Limb (tissue), 2 donors: ENCODE data around the gene DLD.
"Not testable (repeated sequence)": the region's sequence is repeated elsewhere in the genome, so short reads cannot be mapped to it uniquely, and the experiment has no call there.

Source experiments
- DNase-seq, 2 donors: peaks; one replicate each; pipeline ENCODE4 v3.0.0-alpha.2; 2016; ENCODE audit errors: extremely low spot score in 2 of 2

DLD gene

DNA sequence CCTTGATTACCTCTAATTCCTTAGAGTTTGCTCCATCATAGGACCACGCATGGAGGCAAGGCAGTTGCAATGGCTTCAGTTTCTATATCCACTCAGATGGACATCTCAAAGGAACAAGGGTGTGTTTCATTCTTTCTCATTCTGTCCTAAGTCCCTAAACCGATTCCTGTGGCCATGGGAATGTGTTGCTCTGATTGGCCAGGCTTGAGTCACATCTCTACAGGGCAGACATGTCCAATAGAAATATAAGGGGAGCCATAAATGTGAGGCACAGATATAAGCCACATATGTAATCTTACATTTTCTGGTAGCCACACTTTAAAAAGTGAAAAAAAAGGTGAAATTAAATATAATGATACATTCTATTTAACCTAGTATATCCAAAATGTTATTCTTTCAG lies 16.9 kb upstream of the DLD start:
- no peak for DNase-seq

DNA sequence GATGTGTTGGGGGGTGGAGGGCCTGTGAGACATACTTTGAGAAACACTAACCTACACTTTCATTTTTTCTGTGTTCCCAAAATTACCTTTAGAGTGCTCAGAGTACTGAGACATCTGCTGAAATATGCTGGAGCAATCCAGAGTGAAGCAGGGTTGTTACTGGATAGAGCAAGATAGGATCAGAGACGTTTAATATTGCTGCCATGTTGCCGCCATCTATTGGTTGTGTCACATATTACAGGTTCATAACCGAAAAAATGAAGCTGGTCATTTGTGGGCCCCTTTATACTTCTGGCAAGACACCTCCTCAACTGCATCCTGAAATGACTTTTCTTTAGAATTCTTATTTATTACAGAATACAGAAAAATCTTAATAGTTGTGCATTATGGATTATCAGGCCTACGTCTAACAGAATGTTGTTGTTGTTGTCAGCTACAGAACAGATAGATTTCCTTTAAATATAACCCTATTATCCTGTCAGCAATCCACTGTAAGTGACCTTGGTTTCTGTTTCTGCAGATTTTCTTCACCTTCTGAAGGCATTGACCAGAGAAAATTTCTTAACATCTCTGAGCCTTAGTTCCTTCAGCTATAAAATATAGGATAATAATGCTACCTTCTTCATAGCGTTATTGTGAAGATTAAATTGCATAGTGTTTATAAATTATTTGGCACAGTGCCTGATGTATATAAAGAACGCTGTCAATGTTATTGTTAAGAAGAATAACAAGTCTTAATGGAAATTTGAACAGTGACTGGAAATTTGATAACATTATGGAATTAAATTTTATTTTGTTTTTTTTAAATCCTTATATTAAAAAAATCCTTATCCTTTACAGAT lies 16.2 kb upstream of the DLD start:
- DNase-seq: peak; percentile 39 to 81

DNA sequence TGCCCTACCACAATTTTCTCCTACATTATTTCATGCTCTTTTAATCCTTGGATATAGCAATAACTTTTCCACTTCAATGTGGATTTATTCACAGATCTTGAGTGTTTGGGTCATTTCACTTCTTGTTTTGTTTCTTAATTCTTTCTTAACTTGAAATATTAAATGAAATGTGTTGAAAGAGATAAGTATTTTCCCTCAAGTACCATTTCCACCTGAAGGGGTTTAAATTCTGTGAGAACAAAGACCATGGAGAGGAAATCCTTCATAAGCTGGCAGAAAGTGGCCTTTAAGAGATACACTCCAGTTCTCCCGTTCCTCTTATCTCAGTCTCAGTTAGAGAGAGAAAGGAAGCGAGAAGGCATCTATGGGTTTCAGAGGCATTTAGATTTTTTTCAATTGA lies 14.1 kb upstream of the DLD start:
- no peak for DNase-seq

DNA sequence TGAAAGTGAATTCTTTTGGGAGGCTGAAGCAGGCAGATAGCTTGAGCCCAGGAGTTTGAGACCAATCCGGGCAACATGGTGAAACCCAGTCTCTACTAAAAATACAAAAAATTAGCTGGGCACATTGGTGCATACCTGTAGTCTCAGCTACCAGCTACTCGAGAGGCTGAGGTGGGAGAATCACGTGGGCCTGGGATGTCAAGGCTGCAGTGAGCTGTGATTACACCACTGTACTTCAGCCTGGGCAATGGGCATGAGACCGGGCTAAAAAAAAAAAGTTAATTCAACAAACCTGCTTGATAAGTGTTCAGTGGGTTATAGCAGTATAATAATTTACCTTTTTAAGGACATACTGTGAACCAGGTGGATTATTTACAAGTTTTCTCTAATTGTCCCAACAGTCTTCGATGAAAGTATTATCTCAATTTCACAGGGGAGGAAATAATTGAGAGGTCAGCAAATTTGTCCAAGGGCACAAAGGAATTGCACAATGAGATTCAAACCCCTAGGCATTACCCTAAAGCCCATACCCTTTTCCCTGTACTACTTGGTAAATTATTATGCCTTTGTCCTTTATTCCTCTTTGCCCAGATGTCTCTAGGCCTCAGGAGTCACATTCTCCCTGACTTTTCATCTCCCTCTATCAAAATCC lies 13.1 kb upstream of the DLD start:
- no peak for DNase-seq

- no peak for DNase-seq
Observed at GRCh38 chr7:107878636-107879035, 12.3 kb upstream of the DLD start.

DNA sequence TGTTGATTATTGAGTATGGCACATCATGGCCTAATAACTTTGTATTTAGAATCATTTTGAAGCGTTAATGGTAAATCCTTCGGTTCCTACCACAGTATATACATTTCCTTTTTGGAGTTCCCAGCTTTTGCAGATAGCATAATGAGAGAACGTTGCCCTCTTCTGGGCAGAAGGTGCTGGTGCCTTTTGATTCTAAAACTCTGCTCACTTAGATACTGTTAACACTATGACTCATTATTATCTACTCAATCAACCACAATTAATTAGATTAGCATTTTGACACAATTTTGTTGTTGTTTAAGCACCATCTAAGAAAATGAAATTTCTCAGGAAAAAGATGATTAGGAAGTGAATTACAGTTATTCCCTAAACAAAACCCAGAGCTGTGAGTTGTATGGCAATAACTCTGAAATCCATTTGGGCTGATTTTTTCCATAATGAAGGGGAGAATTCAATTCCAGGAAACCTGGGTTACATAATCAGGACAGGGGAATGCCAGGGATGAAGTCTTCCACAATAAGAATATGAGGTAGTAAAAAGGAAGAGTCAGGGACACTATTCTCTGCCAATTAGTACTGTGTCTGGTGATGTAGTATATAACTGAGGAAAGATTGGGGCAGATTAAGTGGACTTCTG lies 11.5 kb upstream of the DLD start:
- DNase-seq: peak in 1 of 2 donors; percentile 75

DNA sequence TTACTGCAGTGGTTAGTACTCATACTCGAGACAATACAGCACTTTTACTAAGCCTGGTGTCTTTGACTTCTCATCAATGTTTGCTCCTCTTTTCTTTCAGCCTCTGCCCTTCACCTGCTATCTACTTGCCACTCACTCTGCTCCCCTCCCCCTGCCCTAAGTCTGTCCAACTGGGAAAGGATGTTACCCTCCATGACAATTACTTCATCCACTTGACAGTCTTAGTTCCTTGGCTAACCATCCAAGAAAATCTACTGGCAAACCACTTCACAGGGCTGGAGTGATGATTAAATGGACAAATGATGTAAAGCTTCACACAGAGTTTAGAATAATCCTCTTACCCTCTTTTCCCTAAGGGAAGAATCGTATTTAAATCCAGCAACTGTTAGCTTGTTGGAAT lies 8.2 kb upstream of the DLD start:
- no peak for DNase-seq

- no peak for DNase-seq
Observed at GRCh38 chr7:107884066-107884818, 6.7 kb upstream of the DLD start.

- not testable (repeated sequence) for DNase-seq
Observed at GRCh38 chr7:107887827-107888226, 3.2 kb upstream of the DLD start.

GRCh38 chr7:107889992-107890391 lies 991 bp upstream of the DLD start:
- DNase-seq: no peak

DNA sequence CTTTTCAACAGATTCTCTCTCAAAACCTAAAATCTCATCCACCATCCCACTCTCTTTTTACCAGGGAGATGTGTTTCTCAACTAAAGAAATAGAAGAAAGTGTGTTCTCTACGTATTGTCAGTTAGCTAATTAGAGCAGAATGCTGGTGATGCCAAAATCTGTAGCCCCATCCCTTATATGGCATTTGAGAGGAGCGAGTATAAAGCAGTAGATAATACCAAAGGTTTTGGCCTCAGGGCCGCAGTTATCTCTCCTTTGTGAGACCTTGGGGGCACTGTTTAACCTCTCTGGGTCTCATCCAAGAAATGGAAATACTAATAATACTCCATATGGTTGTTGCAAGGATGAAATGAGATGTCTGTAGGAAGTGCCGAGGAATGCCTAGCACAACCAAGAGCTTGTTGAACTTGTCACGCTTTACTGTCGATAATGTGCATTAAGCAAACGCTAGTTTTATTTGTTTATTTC lies 456 bp upstream of the DLD start:
- no peak for DNase-seq

DNA sequence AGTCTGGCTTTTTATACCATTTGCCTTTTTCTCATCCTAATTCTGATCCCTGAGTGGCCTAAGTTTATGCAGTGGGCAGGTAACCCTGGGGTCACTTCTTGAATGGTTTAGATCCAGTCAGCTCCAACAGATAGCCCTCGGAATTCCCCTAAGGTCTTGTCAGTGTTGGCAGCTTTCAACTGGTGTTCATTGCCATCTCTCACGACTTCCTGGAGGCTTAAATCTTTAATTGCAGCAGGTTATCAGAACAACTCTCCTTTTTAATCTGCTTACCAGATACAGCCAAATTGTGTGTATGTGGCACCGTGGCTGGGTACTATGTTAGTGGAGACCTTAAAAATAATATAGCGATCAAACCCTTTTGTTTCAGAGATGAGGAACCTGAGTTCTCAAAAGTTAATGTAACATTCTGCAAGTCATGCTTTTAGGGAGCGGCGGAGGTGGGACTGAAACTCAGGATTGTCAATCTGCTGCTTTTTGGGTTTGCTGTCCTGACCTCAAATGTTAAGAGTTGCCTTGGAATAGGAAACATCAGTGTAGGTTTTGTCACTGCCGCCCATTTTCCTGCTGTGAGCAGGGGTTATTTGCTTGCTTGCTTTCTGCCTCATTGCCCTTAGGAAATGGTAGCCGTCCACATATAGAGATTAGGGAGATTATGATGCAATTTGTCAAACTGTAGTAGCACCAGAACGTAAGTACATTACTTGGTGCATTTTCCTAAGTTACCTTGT lies 818 bp downstream of the DLD start:
- DNase-seq: no peak

DNA sequence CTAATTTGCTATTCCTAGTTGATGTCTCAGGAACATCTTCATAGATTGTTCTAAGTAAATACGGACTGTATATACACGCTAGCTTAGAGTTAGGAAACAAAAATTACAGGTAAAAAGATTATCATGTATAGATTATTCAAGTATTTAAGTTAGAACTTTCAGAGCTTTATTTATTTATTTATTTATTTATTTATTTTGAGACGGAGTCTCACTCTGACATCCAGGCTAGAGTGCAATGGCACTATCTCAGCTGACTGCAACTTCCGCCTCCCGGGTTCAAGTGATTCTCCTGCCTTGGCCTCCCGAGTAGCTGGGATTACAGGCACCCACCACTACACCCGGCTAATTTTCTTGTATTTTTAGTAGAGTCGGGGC lies 1.4 kb downstream of the DLD start:
- not testable (repeated sequence) for DNase-seq

DNA sequence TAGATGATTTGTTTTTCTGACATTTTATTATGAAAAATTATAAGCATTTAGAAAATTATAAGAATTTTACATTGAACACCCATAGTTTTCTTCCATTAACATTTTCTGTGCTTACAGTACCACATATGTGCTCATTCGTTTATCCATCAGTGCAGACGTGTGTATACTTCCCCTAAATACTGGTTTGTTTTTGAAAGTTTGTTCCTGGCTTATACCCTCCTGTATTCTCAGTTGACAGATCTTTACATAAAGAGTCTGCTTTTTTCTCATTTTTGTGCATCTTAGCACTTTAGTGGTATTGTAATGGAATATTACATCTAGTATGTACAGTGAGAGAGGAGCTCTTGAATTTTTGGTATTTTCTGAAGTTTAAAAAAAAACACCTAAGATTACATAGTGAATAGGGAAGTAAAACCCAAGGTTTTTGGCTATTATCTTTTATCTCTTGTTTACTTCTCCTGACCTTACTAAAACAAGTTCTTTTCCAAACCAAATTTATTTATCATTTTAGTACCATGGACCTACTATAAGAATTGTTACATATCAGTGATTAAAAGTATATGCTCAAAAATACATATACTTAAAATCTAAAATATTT lies 8.1 kb downstream of the DLD start:
- no peak for DNase-seq

DNA sequence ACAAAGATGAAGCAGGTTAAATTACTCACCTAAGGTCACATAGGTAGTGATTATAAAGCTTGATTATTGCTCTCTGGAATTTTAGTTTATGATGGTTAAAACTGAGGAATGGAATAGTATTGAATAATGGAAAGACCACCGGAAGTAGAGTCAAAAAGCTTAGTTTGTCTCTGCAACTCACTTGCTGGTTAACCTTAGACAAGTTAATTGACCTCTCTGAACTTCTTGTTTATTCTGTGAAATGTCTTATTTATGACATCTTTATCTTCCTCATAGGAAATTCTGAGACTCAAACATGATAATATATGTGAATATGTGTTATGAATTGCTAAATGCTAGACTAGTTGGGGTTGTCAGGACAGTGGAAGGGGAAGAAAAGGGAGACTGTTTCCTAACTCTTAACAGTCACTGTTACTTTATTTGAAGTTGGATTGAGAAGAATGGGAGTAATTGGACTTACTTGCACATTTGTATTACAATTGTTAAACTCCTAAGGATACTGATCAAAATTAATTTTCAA lies 9.6 kb downstream of the DLD start:
- no peak for DNase-seq

DNA sequence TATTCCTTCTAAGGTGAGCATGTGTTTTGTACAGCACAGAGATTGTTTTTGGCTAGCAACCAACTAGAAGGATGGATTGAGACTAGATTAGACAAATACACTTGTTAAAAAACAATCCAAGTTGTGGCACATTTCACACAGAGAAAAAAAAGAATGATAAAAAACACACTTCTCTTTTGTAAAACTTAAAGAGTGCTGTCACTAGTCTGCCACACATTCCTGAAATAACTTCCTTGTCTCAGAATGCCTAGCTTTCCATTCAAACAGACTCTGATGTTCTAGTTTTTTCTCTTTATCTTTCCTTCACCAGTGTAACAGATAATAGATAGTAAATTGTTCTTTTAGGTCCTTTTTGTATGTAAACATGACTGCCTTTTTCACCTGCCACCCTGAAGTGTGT lies 11.4 kb downstream of the DLD start:
- no peak for DNase-seq

- DNase-seq: no peak
Observed at GRCh38 chr7:107907790-107908189, 16.8 kb downstream of the DLD start.

GRCh38 chr7:107909445-107909844 lies 18.5 kb downstream of the DLD start:
- no peak for DNase-seq

DNA sequence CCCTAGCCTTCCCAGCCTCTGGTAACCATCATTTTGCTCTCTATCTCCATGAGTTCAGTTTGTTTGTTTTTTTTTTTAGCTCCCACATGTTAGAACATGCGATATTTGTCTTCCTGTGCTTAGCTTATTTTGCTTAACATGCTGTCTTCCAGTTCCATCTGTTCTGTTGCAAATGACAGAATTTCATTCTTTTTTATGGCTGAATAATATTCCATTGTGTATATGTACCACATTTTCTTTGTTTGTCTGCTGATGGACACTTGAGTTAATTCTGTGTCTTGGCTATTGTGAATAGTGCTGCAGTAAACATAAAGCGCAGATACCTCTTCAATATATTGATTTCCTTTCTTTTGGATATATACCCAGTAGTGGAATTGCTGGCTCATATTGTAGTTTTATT lies 21.0 kb downstream of the DLD start:
- DNase-seq: no peak

- DNase-seq: no peak
Observed at GRCh38 chr7:107913851-107914250, 22.9 kb downstream of the DLD start.

DNA sequence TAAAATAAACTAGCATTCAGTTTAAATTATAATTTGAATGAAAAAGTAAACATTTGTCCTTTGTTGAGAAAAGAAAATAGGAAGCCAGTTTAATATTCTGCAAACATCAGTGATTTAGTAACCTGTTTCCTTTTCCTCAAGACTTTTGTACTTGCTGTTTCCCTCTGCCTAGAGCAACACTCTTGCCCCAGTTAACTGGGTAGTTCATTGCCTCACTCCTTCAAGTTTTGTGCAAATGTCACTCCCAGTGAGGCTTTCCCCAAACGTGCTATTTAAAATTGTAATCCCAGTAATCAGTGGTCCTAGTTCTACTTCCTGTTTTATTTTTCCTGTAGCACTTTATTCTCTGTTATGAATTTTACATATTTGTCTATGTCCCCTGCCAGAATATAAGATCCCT lies 23.8 kb downstream of the DLD start:
- no peak for DNase-seq
